ENCODE results near the gene CALM3.
"Not testable (repeated sequence)": the region's sequence is repeated elsewhere in the genome, so short reads cannot be mapped to it uniquely, and the experiment has no call there.

CALM3 gene

GRCh38 chr19:46601318-46602224, at the start of gene CALM3:
Gene CALM3, plus strand, starts transcription at chr19:46601330. Its CDS starts 105 bp downstream, at chr19:46601435.
- Histone ChIP-seq H3K27ac (ENCODE audit: low read length) (peak within 1 kb of the TSS; percentile 100), H3K9me3 (ENCODE audit: control insufficient read depth in 1 of 2, low read length in 2 of 2) (peaks cover 0 to 6% of the 10 kb centered on the region in 2 donors), H3K36me3 (ENCODE audit: control insufficient read depth in 1 of 2, insufficient read depth in 2 of 2, low read length in 2 of 2) (peaks cover 8 to 10% of the 10 kb centered on the region in 2 donors), H3K27me3 (ENCODE audit: low read depth, low read length) (no peaks in the 10 kb centered on the region), H3K4me3 (ENCODE audit: low read depth in 1 of 2, low read length in 2 of 2) (peak within 1 kb of the TSS; percentile 96 to 99), H3K4me1 (ENCODE audit: control insufficient read depth in 1 of 2, insufficient read depth in 2 of 2, low read length in 2 of 2) (peaks cover 17 to 40% of the 10 kb centered on the region in 2 donors)

GRCh38 chr19:46552891-46553290, 48.2 kb upstream of the CALM3 start:
- H3K36me3 ChIP-seq (ENCODE audit: control insufficient read depth in 1 of 2, insufficient read depth in 2 of 2, low read length in 2 of 2) = no peaks in the 10 kb centered on the region
- H3K4me3 ChIP-seq (ENCODE audit: low read depth in 1 of 2, low read length in 2 of 2) = no peak overlapping the region
- no peaks in the 10 kb centered on the region for H3K4me1 ChIP-seq (ENCODE audit: control insufficient read depth in 1 of 2, insufficient read depth in 2 of 2, low read length in 2 of 2)
- peaks cover 0 to 11% of the 10 kb centered on the region in 2 donors for H3K9me3 ChIP-seq (ENCODE audit: control insufficient read depth in 1 of 2, low read length in 2 of 2)
- no peaks in the 10 kb centered on the region for H3K27me3 ChIP-seq (ENCODE audit: low read depth, low read length)
- H3K27ac ChIP-seq (ENCODE audit: low read length) = no peak overlapping the region

GRCh38 chr19:46554161-46554560, 47.0 kb upstream of the CALM3 start:
- no peaks in the 10 kb centered on the region for H3K36me3 ChIP-seq (ENCODE audit: control insufficient read depth in 1 of 2, insufficient read depth in 2 of 2, low read length in 2 of 2)
- no peak overlapping the region for H3K27ac ChIP-seq (ENCODE audit: low read length)
- peaks cover 0 to 11% of the 10 kb centered on the region in 2 donors for H3K9me3 ChIP-seq (ENCODE audit: control insufficient read depth in 1 of 2, low read length in 2 of 2)
- H3K4me3 ChIP-seq (ENCODE audit: low read depth in 1 of 2, low read length in 2 of 2) = no peak overlapping the region
- no peaks in the 10 kb centered on the region for H3K4me1 ChIP-seq (ENCODE audit: control insufficient read depth in 1 of 2, insufficient read depth in 2 of 2, low read length in 2 of 2)
- H3K27me3 ChIP-seq (ENCODE audit: low read depth, low read length) = no peaks in the 10 kb centered on the region

- H3K4me1 ChIP-seq (ENCODE audit: control insufficient read depth in 1 of 2, insufficient read depth in 2 of 2, low read length in 2 of 2) = no peaks in the 10 kb centered on the region
- no peak overlapping the region for H3K27ac ChIP-seq (ENCODE audit: low read length)
- H3K9me3 ChIP-seq (ENCODE audit: control insufficient read depth in 1 of 2, low read length in 2 of 2) = peaks cover 0 to 7% of the 10 kb centered on the region in 2 donors
- H3K36me3 ChIP-seq (ENCODE audit: control insufficient read depth in 1 of 2, insufficient read depth in 2 of 2, low read length in 2 of 2) = no peaks in the 10 kb centered on the region
- no peaks in the 10 kb centered on the region for H3K27me3 ChIP-seq (ENCODE audit: low read depth, low read length)
- H3K4me3 ChIP-seq (ENCODE audit: low read depth in 1 of 2, low read length in 2 of 2) = no peak overlapping the region
These were observed 45.4 kb upstream of the CALM3 start for GRCh38 chr19:46555628-46556280.

- H3K9me3 ChIP-seq (ENCODE audit: control insufficient read depth in 1 of 2, low read length in 2 of 2); H3K27ac ChIP-seq (ENCODE audit: low read length); H3K27me3 ChIP-seq (ENCODE audit: low read depth, low read length); H3K36me3 ChIP-seq (ENCODE audit: control insufficient read depth in 1 of 2, insufficient read depth in 2 of 2, low read length in 2 of 2); H3K4me3 ChIP-seq (ENCODE audit: low read depth in 1 of 2, low read length in 2 of 2); H3K4me1 ChIP-seq (ENCODE audit: control insufficient read depth in 1 of 2, insufficient read depth in 2 of 2, low read length in 2 of 2): not testable (repeated sequence)
These were observed 44.7 kb upstream of the CALM3 start for GRCh38 chr19:46556471-46556870.

- Histone ChIP-seq H3K27me3 (ENCODE audit: low read depth, low read length) (no peaks in the 10 kb centered on the region), H3K36me3 (ENCODE audit: control insufficient read depth in 1 of 2, insufficient read depth in 2 of 2, low read length in 2 of 2) (no peaks in the 10 kb centered on the region), H3K9me3 (ENCODE audit: control insufficient read depth in 1 of 2, low read length in 2 of 2) (peaks cover 0 to 3% of the 10 kb centered on the region in 2 donors), H3K27ac (ENCODE audit: low read length) (no peak overlapping the region), H3K4me3 (ENCODE audit: low read depth in 1 of 2, low read length in 2 of 2) (no peak overlapping the region), H3K4me1 (ENCODE audit: control insufficient read depth in 1 of 2, insufficient read depth in 2 of 2, low read length in 2 of 2) (no peaks in the 10 kb centered on the region)
These were observed 41.9 kb upstream of the CALM3 start for GRCh38 chr19:46559203-46559602.

GRCh38 chr19:46559675-46560074, 41.5 kb upstream of the CALM3 start:
- not testable (repeated sequence) for H3K4me1 ChIP-seq (ENCODE audit: control insufficient read depth in 1 of 2, insufficient read depth in 2 of 2, low read length in 2 of 2); H3K4me3 ChIP-seq (ENCODE audit: low read depth in 1 of 2, low read length in 2 of 2); H3K36me3 ChIP-seq (ENCODE audit: control insufficient read depth in 1 of 2, insufficient read depth in 2 of 2, low read length in 2 of 2); H3K27ac ChIP-seq (ENCODE audit: low read length); H3K27me3 ChIP-seq (ENCODE audit: low read depth, low read length); H3K9me3 ChIP-seq (ENCODE audit: control insufficient read depth in 1 of 2, low read length in 2 of 2)

- Histone ChIP-seq H3K9me3 (ENCODE audit: control insufficient read depth in 1 of 2, low read length in 2 of 2) (no peaks in the 10 kb centered on the region), H3K4me1 (ENCODE audit: control insufficient read depth in 1 of 2, insufficient read depth in 2 of 2, low read length in 2 of 2) (no peaks in the 10 kb centered on the region)
These were observed 36.4 kb upstream of the CALM3 start for GRCh38 chr19:46564701-46565100.

GRCh38 chr19:46571495-46571894, 29.6 kb upstream of the CALM3 start:
- Histone ChIP-seq H3K9me3 (ENCODE audit: control insufficient read depth in 1 of 2, low read length in 2 of 2) (no peaks in the 10 kb centered on the region), H3K4me3 (ENCODE audit: low read depth in 1 of 2, low read length in 2 of 2) (no peak overlapping the region), H3K27me3 (ENCODE audit: low read depth, low read length) (no peaks in the 10 kb centered on the region), H3K4me1 (ENCODE audit: control insufficient read depth in 1 of 2, insufficient read depth in 2 of 2, low read length in 2 of 2) (no peaks in the 10 kb centered on the region), H3K36me3 (ENCODE audit: control insufficient read depth in 1 of 2, insufficient read depth in 2 of 2, low read length in 2 of 2) (no peaks in the 10 kb centered on the region), H3K27ac (ENCODE audit: low read length) (no peak overlapping the region)

More at GRCh38 chr19:46564701-46565100, 36.4 kb upstream of the CALM3 start:
- Histone ChIP-seq H3K27ac (ENCODE audit: low read length) (no peak overlapping the region), H3K36me3 (ENCODE audit: control insufficient read depth in 1 of 2, insufficient read depth in 2 of 2, low read length in 2 of 2) (no peaks in the 10 kb centered on the region), H3K27me3 (ENCODE audit: low read depth, low read length) (no peaks in the 10 kb centered on the region), H3K4me3 (ENCODE audit: low read depth in 1 of 2, low read length in 2 of 2) (no peak overlapping the region)

- H3K36me3 ChIP-seq (ENCODE audit: control insufficient read depth in 1 of 2, insufficient read depth in 2 of 2, low read length in 2 of 2) = no peaks in the 10 kb centered on the region
- no peak overlapping the region for H3K27ac ChIP-seq (ENCODE audit: low read length)
- H3K9me3 ChIP-seq (ENCODE audit: control insufficient read depth in 1 of 2, low read length in 2 of 2) = no peaks in the 10 kb centered on the region
- no peaks in the 10 kb centered on the region for H3K27me3 ChIP-seq (ENCODE audit: low read depth, low read length)
- no peak overlapping the region for H3K4me3 ChIP-seq (ENCODE audit: low read depth in 1 of 2, low read length in 2 of 2)
- no peaks in the 10 kb centered on the region for H3K4me1 ChIP-seq (ENCODE audit: control insufficient read depth in 1 of 2, insufficient read depth in 2 of 2, low read length in 2 of 2)
These were observed 27.2 kb upstream of the CALM3 start for GRCh38 chr19:46573679-46574498.

GRCh38 chr19:46574533-46574932, 26.6 kb upstream of the CALM3 start:
- Histone ChIP-seq H3K4me1 (ENCODE audit: control insufficient read depth in 1 of 2, insufficient read depth in 2 of 2, low read length in 2 of 2) (no peaks in the 10 kb centered on the region), H3K27ac (ENCODE audit: low read length) (no peak overlapping the region), H3K4me3 (ENCODE audit: low read depth in 1 of 2, low read length in 2 of 2) (no peak overlapping the region), H3K36me3 (ENCODE audit: control insufficient read depth in 1 of 2, insufficient read depth in 2 of 2, low read length in 2 of 2) (no peaks in the 10 kb centered on the region), H3K27me3 (ENCODE audit: low read depth, low read length) (no peaks in the 10 kb centered on the region), H3K9me3 (ENCODE audit: control insufficient read depth in 1 of 2, low read length in 2 of 2) (no peaks in the 10 kb centered on the region)
